GM12874 (cell line): Measurements from ENCODE around the gene C9.

Experiments used
- CTCF ChIP-seq: IDR thresholded peaks from 2 replicates; pipeline ENCODE4 v1.5.1; 2011; ENCODE audit warnings: low read depth, mild to moderate bottlenecking, control low read depth, low read length, moderate library complexity; ENCODE audit not compliant: insufficient read depth

C9 gene

GRCh38 chr5:39364367-39364766 lies at the start of gene C9:
TSS of gene C9 (minus strand) at chr5:39364495. CDS start at chr5:39364464, 31 bp downstream.
- no peak for TF ChIP-seq CTCF

- TF ChIP-seq CTCF, result no peak
Observed at GRCh38 chr5:39413771-39414170, 49.5 kb upstream of the C9 start.

GRCh38 chr5:39412721-39413394 lies 48.6 kb upstream of the C9 start:
- no peak for TF ChIP-seq CTCF

DNA sequence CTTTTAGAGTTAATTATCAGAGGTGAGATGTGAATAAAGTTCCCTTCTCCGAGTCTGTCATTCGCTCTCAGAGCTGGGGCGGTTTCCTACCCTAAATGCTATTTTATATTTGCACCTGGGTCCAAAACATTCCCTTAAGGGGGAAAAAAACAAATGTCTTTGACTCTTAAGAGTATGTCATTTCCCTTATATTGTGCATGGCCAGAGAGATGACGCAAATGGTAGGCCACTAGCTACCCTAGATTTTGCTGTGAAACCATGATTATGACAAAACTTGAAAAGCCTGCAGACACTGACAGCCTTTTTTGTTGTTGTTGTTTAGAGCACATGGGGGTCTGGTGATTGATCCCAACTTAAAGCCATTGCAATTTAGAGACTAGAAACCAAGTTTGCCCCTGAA lies 47.7 kb upstream of the C9 start:
- TF ChIP-seq CTCF, result no peak

DNA sequence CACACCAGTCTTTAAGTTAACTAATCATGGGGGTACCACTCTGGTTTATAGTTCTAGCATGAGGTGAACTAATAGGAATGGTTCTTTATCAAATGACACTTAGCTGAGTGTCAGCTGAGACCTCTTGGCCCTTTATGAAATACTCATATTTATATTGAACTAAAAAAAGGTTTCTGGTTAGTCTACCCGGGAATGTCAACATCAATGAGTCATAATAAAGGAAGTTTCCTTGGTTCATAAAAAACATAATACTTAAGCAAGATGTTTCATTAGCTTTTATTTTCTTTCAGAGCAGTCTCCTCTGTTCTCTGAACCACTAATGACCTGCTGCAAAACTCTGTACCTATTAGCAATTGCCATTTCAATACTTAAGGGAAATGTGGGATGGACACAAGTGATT lies 46.8 kb upstream of the C9 start:
- TF ChIP-seq CTCF, result no peak

GRCh38 chr5:39409033-39409432 lies 44.7 kb upstream of the C9 start:
- no peak for TF ChIP-seq CTCF

DNA sequence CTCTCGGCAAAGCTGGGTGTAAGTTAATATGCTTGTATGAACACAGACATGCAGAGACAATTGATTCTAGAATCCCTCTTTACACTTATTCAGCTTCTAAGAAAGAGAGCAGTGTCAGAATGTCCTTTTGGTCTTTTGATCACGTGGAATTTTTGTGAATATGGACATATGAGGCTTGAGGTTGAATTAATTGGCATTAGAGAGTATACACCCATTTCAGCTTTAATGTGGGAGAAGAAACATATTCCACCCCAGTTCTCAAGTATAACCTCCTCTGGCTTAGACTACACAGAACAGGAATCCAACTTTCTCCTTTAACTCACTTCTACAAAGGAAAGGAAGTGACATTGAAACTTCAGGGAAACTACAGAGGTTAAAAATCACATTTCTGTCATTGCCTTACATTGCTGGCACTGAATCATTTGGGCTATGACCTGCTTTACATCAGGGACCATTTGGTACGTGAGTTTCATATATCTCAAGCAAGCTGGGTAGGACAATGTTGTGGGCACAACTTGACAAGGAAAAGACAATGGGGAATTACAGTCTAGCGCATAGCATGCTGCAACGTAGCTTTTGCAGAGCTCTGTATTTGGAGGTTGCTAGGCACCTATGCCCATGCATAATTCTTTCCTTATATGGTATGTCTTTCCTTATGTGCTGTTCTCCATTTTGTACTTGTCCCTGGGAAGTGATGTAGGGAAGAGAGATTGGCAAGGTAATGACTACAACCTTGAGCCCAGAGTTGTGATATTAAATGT lies 41.0 kb upstream of the C9 start:
- no peak for TF ChIP-seq CTCF
